ENCODE results near the gene KMT2D. TPM values are rescaled to one million over a fixed set of nuclear protein-coding genes. Genes with fewer than 3 reads are reported as not detected.

Gene KMT2D
- total and polyA plus RNA-seq, 2 experiments from 2014 or later = 17.6 to 120 TPM

DNA sequence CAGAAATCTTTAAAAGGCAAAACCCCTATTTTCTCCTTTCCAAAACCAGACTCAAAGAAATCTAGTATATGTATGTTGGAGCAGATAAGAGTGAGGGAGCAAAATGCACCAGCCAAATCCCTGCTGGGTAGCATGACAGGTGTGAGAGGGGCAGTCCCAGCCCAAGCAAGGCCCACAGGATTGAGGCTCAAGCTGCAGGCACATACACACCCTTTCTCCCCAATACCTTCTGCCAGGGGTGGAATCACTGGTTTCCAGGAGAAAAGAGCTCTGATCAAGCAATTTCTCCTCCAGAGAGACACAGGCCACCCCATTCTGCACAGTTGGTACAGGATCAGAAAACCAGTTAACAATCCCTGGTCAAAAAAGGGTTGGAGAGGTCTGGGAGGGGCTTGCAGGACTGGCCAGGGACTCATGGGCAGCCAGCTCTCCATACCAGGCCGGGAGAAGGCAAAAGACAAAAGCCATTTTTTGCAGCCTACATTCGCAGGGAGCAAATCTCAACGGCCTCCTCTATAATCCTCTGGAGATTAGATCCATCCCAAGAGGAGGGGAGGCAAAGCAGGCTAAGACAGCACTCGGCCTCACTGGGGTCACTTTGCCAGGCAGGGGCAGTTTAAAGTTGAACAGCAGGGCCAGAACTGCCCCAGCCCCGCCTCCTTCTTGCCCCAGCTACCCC, 2.1 kb downstream of the KMT2D start:
- peak overlapping the region; percentile 98 for H3K4me2 ChIP-seq
- Mint-ChIP-seq H3K4me3 (peak overlapping the region; percentile 97), H3K9me3 (no peaks in the 10 kb centered on the region), H3K27me3 (ENCODE audit: insufficient read depth, low read depth, poor library complexity) (peaks cover 24% of the 10 kb centered on the region), H3K4me1 (peaks cover 48% of the 10 kb centered on the region), H3K27ac (no peak overlapping the region), H3K36me3 (ENCODE audit: low read depth) (peaks cover 25% of the 10 kb centered on the region)
- H3K4me1 ChIP-seq (ENCODE audit: insufficient read depth) = peaks cover 29% of the 10 kb centered on the region
- no peaks in the 10 kb centered on the region for H3K9me2 ChIP-seq (ENCODE audit: insufficient read depth)
- peak overlapping the region; percentile 99 for H3K4me3 ChIP-seq
- H3K79me2 ChIP-seq (replicated peaks; ENCODE audit: insufficient read depth) = peaks cover 63% of the 10 kb centered on the region
- no peaks in the 10 kb centered on the region for H3F3A ChIP-seq (replicated peaks; ENCODE audit: low read depth)
- DNase-seq (ENCODE audit: low spot score) (no peak), ATAC-seq (no peak)
- H2AFZ ChIP-seq = no peak overlapping the region
- peaks cover 9% of the 10 kb centered on the region; the same call in 1 of the 2 replicates for H3K36me3 ChIP-seq (ENCODE audit: insufficient read depth)
- H3K27me3 ChIP-seq (ENCODE audit: insufficient read depth) = no peaks in the 10 kb centered on the region
- peaks cover 48% of the 10 kb centered on the region for H4K20me1 ChIP-seq (replicated peaks; ENCODE audit: insufficient read depth)
- H3K27ac ChIP-seq (ENCODE audit: low read depth) = no peak overlapping the region
- TF ChIP-seq, protein P1, sequence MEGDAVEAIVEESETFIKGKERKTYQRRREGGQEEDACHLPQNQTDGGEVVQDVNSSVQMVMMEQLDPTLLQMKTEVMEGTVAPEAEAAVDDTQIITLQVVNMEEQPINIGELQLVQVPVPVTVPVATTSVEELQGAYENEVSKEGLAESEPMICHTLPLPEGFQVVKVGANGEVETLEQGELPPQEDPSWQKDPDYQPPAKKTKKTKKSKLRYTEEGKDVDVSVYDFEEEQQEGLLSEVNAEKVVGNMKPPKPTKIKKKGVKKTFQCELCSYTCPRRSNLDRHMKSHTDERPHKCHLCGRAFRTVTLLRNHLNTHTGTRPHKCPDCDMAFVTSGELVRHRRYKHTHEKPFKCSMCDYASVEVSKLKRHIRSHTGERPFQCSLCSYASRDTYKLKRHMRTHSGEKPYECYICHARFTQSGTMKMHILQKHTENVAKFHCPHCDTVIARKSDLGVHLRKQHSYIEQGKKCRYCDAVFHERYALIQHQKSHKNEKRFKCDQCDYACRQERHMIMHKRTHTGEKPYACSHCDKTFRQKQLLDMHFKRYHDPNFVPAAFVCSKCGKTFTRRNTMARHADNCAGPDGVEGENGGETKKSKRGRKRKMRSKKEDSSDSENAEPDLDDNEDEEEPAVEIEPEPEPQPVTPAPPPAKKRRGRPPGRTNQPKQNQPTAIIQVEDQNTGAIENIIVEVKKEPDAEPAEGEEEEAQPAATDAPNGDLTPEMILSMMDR (conservative IDR thresholded peaks at IDR 0.05; ENCODE audit: low read depth in 2 of 2) = no peak
- no peak for TF ChIP-seq JUNB (IDR thresholded peaks at IDR 0.05; ENCODE audit: unreplicated experiment)
- TF ChIP-seq STAT1 (IDR thresholded peaks at IDR 0.05; ENCODE audit: unreplicated experiment) = no peak
- TF ChIP-seq, protein P2, sequence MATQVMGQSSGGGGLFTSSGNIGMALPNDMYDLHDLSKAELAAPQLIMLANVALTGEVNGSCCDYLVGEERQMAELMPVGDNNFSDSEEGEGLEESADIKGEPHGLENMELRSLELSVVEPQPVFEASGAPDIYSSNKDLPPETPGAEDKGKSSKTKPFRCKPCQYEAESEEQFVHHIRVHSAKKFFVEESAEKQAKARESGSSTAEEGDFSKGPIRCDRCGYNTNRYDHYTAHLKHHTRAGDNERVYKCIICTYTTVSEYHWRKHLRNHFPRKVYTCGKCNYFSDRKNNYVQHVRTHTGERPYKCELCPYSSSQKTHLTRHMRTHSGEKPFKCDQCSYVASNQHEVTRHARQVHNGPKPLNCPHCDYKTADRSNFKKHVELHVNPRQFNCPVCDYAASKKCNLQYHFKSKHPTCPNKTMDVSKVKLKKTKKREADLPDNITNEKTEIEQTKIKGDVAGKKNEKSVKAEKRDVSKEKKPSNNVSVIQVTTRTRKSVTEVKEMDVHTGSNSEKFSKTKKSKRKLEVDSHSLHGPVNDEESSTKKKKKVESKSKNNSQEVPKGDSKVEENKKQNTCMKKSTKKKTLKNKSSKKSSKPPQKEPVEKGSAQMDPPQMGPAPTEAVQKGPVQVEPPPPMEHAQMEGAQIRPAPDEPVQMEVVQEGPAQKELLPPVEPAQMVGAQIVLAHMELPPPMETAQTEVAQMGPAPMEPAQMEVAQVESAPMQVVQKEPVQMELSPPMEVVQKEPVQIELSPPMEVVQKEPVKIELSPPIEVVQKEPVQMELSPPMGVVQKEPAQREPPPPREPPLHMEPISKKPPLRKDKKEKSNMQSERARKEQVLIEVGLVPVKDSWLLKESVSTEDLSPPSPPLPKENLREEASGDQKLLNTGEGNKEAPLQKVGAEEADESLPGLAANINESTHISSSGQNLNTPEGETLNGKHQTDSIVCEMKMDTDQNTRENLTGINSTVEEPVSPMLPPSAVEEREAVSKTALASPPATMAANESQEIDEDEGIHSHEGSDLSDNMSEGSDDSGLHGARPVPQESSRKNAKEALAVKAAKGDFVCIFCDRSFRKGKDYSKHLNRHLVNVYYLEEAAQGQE (IDR thresholded peaks at IDR 0.05; ENCODE audit: unreplicated experiment) = no peak
- TF ChIP-seq EZH2phosphoT487 (IDR thresholded peaks at IDR 0.05; ENCODE audit: unreplicated experiment) = no peak

DNA sequence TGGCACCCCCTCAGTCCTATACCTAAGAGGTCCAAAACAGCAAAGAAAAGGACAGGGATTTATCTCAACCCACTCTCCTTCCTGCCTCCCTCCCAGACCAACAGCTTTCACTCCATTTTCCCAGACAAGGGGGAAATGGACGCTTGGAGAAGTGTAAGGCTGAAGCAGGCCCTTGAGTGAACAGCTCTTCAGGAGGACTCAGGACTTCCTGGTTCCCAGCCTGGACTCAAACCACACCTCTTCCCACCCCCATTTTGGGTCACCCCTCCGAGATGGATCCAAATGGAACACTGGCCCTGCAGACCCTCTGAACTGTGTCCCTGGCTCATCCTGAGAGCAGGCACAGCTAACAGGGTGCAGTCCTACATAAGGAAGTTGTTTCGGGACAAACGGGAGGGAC, 2.7 kb downstream of the KMT2D start:
- no peaks in the 10 kb centered on the region for H3F3A ChIP-seq (replicated peaks; ENCODE audit: low read depth)
- Mint-ChIP-seq H3K9me3 (no peaks in the 10 kb centered on the region), H3K4me3 (peak overlapping the region; percentile 97), H3K4me1 (peaks cover 48% of the 10 kb centered on the region), H3K27me3 (ENCODE audit: insufficient read depth, low read depth, poor library complexity) (peaks cover 24% of the 10 kb centered on the region), H3K27ac (no peak overlapping the region), H3K36me3 (ENCODE audit: low read depth) (peaks cover 31% of the 10 kb centered on the region)
- H3K27ac ChIP-seq (ENCODE audit: low read depth) = no peak overlapping the region
- H3K27me3 ChIP-seq (ENCODE audit: insufficient read depth) = no peaks in the 10 kb centered on the region
- ATAC-seq (no peak), DNase-seq (ENCODE audit: low spot score) (no peak)
- H3K4me1 ChIP-seq (ENCODE audit: insufficient read depth) = peaks cover 29% of the 10 kb centered on the region
- H3K4me2 ChIP-seq = peak overlapping the region; percentile 98
- H3K4me3 ChIP-seq = peak overlapping the region; percentile 99
- H3K9me2 ChIP-seq (ENCODE audit: insufficient read depth) = no peaks in the 10 kb centered on the region
- peaks cover 54% of the 10 kb centered on the region for H4K20me1 ChIP-seq (replicated peaks; ENCODE audit: insufficient read depth)
- no peak for TF ChIP-seq EZH2 (IDR thresholded peaks at IDR 0.05; ENCODE audit: low read depth, unreplicated experiment)
- TF ChIP-seq POLR2AphosphoS5 (IDR thresholded peaks at IDR 0.05; ENCODE audit: low read depth) = no peak
- TF ChIP-seq, protein P2 (IDR thresholded peaks at IDR 0.05; ENCODE audit: unreplicated experiment) = no peak
- TF ChIP-seq ZNF114 (CRISPR knock-in tag; IDR thresholded peaks at IDR 0.05) = no peak
- H3K36me3 ChIP-seq (ENCODE audit: insufficient read depth) = peaks cover 15% of the 10 kb centered on the region; the same call in 1 of the 2 replicates
- peaks cover 66% of the 10 kb centered on the region for H3K79me2 ChIP-seq (replicated peaks; ENCODE audit: insufficient read depth)
- H2AFZ ChIP-seq = no peak overlapping the region

Measured in GM23338 (cell line).